Peyer's patch (tissue), 4 donors: ENCODE measurements around the gene ANKUB1. TPM values are rescaled to one million over a fixed set of nuclear protein-coding genes. Genes with fewer than 3 reads are reported as not detected.
"Not testable (repeated sequence)": the region's sequence is repeated elsewhere in the genome, so short reads cannot be mapped to it uniquely, and the experiment has no call there.

Experiments
- DNase-seq, 3 donors: peaks; one replicate each; pipeline ENCODE4 v3.0.0-alpha.2; 2017 to 2019
- H3K27ac ChIP-seq, 4 donors: fragments of 200-600 bp; sonication (generic); one replicate each; pipeline ENCODE4 v1.5.1; 2016 to 2019
- H3K27me3 ChIP-seq, 2 donors: fragments of 200-600 bp; sonication (generic); one replicate each; pipeline ENCODE4 v1.5.1; 2019
- H3K36me3 ChIP-seq, 3 donors: fragments of 200-600 bp; sonication (generic); one replicate each; pipeline ENCODE4 v1.5.1; 2016 to 2019
- H3K4me1 ChIP-seq, 4 donors: fragments of 200-600 bp; sonication (generic); one replicate each; pipeline ENCODE4 v1.5.1; 2016 to 2019
- H3K4me3 ChIP-seq, 4 donors: fragments of 200-600 bp; sonication (generic); 1 replicate in 3 of 4; 2 replicates in 1 of 4; pipeline ENCODE4 v1.5.1; 2016 to 2019; ENCODE audit warnings: mild to moderate bottlenecking in 1 of 4
- H3K9me3 ChIP-seq, 4 donors: fragments of 200-600 bp; sonication (generic); one replicate each; pipeline ENCODE4 v1.5.1; 2016 to 2019; ENCODE audit warnings: mild to moderate bottlenecking in 1 of 4
- POLR2A ChIP-seq, 2 donors: fragments of 450-650 bp; IDR thresholded peaks; one replicate each; pipeline ENCODE4 v1.5.1; 2017; ENCODE audit warnings: antibody characterized with exemption in 2 of 2, mild to moderate bottlenecking in 2 of 2, moderate library complexity in 2 of 2
- total RNA-seq, 4 donors: library from RNA; depleted of rRNA; stranded (reverse); fragments of >200 nt; gene quantifications; one replicate each; pipeline ENCODE4 v1.1.0, GENCODE V29; 2016
- TF ChIP-seq, protein P1 (sequence below), 6 experiments: fragments of 450-650 bp in 4 of 6; fragments of 200-600 bp in 2 of 6; sonication (generic) in 1 of 6; IDR thresholded peaks; one replicate each; pipeline ENCODE4 v1.5.1; 2017 to 2019; ENCODE audit warnings: antibody characterized with exemption in 6 of 6, mild to moderate bottlenecking in 3 of 6, moderate library complexity in 1 of 6

ANKUB1 gene
- total RNA-seq, 4 donors from 2014 or later, result not detected

GRCh38 chr3:149831321-149831720 lies 39.0 kb upstream of the ANKUB1 start:
- Histone ChIP-seq H3K27me3 (no peaks in the 10 kb centered on the region), H3K9me3 (peaks cover 0 to 22% (median 6%) of the 10 kb centered on the region in 4 donors), H3K4me3 (no peak overlapping the region), H3K4me1 (no peaks in the 10 kb centered on the region), H3K36me3 (no peaks in the 10 kb centered on the region), H3K27ac (no peak overlapping the region)
- TF ChIP-seq, protein P1, sequence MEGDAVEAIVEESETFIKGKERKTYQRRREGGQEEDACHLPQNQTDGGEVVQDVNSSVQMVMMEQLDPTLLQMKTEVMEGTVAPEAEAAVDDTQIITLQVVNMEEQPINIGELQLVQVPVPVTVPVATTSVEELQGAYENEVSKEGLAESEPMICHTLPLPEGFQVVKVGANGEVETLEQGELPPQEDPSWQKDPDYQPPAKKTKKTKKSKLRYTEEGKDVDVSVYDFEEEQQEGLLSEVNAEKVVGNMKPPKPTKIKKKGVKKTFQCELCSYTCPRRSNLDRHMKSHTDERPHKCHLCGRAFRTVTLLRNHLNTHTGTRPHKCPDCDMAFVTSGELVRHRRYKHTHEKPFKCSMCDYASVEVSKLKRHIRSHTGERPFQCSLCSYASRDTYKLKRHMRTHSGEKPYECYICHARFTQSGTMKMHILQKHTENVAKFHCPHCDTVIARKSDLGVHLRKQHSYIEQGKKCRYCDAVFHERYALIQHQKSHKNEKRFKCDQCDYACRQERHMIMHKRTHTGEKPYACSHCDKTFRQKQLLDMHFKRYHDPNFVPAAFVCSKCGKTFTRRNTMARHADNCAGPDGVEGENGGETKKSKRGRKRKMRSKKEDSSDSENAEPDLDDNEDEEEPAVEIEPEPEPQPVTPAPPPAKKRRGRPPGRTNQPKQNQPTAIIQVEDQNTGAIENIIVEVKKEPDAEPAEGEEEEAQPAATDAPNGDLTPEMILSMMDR (IDR thresholded peaks at IDR 0.05), result no peak
- TF ChIP-seq POLR2A (IDR thresholded peaks at IDR 0.05), result no peak
- DNase-seq, result no peak

DNA sequence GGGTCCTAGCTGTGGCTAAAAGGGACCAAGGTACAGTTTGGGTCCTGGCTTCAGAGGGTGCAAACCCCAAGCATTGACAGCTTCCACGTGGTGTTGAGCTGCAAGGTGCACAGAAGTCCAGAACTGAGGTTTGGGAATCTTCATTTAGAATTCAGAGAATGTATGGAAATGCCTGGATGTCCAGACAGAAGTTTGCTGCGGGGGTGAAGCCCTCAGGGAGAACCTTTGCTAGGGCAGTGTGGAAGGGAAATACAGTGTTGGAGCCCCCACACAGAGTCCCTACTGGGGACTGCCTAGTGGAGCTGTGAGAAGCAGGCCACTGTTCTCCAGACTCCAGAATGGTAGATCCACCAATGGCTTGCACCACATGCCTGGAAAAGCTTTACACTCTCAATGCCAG lies 38.5 kb upstream of the ANKUB1 start:
- no peak for DNase-seq
- TF ChIP-seq, protein P1 (IDR thresholded peaks at IDR 0.05), result no peak
- TF ChIP-seq POLR2A (IDR thresholded peaks at IDR 0.05), result no peak

GRCh38 chr3:149829631-149830030 lies 37.3 kb upstream of the ANKUB1 start:
- not testable (repeated sequence) for H3K27ac ChIP-seq, H3K36me3 ChIP-seq, H3K27me3 ChIP-seq, H3K4me1 ChIP-seq, H3K4me3 ChIP-seq, DNase-seq
- peaks cover 0 to 22% (median 6%) of the 10 kb centered on the region in 4 donors for H3K9me3 ChIP-seq

More for the DNA sequence above, 38.5 kb upstream of the ANKUB1 start:
- H3K27me3 ChIP-seq, result no peaks in the 10 kb centered on the region
- no peak overlapping the region for H3K4me3 ChIP-seq
- no peaks in the 10 kb centered on the region for H3K36me3 ChIP-seq
- H3K9me3 ChIP-seq, result peaks cover 0 to 22% (median 6%) of the 10 kb centered on the region in 4 donors
- H3K27ac ChIP-seq, result no peak overlapping the region
- H3K4me1 ChIP-seq, result no peaks in the 10 kb centered on the region

DNA sequence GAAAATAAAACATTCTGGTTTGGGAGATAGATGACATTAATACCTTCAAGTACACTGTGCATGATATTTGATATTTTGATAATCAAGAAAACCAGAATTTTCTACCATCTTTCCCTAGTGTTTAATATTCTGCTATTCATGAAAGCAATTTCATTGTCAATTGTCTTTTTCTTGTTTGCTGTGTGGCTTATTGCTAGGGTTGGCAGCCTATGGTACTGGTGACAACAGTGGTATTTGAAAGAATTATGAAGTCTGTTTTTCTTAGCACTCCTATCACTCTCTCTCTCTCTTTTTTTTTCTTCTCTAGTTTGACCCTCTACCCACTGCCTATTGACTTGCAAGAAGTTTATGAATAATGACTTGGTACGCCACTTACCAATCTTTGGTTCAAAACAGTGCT lies 36.0 kb upstream of the ANKUB1 start:
- no peaks in the 10 kb centered on the region for H3K36me3 ChIP-seq
- peaks cover 0 to 19% (median 5%) of the 10 kb centered on the region in 4 donors for H3K9me3 ChIP-seq
- no peak overlapping the region for H3K4me3 ChIP-seq
- no peaks in the 10 kb centered on the region for H3K27me3 ChIP-seq
- no peak overlapping the region for H3K27ac ChIP-seq
- peaks cover 0 to 5% (median 0%) of the 10 kb centered on the region in 4 donors for H3K4me1 ChIP-seq
- TF ChIP-seq, protein P1 (IDR thresholded peaks at IDR 0.05), result no peak
- TF ChIP-seq POLR2A (IDR thresholded peaks at IDR 0.05), result no peak
- no peak for DNase-seq

DNA sequence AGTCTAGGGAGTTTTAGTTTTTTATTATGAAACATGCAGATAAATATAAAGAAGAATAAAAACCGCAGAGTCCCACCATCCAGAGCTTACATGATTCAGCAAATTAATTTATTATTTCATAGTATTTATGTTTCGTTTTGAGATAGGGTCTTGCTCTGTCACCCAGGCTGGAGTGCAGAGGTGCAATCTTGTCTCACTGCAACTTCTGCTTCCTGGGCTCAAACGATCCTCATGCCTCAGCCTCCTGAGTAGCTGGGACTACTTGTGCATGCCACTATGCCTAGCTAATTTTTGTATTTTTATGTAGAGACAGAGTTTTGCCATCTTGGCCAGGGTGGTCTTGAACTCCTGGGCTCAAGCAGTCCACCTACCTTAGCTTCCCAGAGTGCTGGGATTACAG lies 34.3 kb upstream of the ANKUB1 start:
- H3K4me3 ChIP-seq, result no peak overlapping the region
- H3K36me3 ChIP-seq, result no peaks in the 10 kb centered on the region
- no peak for DNase-seq
- no peaks in the 10 kb centered on the region for H3K27me3 ChIP-seq
- H3K9me3 ChIP-seq, result peaks cover 0 to 11% (median 3%) of the 10 kb centered on the region in 4 donors
- TF ChIP-seq, protein P1 (IDR thresholded peaks at IDR 0.05), result no peak
- TF ChIP-seq POLR2A (IDR thresholded peaks at IDR 0.05), result no peak
- no peak overlapping the region for H3K27ac ChIP-seq
- peaks cover 0 to 5% (median 0%) of the 10 kb centered on the region in 4 donors for H3K4me1 ChIP-seq

GRCh38 chr3:149820183-149820582 lies 27.8 kb upstream of the ANKUB1 start:
- Histone ChIP-seq H3K36me3 (no peaks in the 10 kb centered on the region), H3K4me1 (peaks cover 0 to 11% (median 6%) of the 10 kb centered on the region in 4 donors), H3K27ac (no peak overlapping the region), H3K9me3 (no peaks in the 10 kb centered on the region), H3K4me3 (no peak overlapping the region), H3K27me3 (no peaks in the 10 kb centered on the region)
- no peak for DNase-seq
- TF ChIP-seq, protein P1 (IDR thresholded peaks at IDR 0.05), result no peak
- no peak for TF ChIP-seq POLR2A (IDR thresholded peaks at IDR 0.05)
